ENCODE results near the gene IGSF22.

The IGSF22 gene

DNA sequence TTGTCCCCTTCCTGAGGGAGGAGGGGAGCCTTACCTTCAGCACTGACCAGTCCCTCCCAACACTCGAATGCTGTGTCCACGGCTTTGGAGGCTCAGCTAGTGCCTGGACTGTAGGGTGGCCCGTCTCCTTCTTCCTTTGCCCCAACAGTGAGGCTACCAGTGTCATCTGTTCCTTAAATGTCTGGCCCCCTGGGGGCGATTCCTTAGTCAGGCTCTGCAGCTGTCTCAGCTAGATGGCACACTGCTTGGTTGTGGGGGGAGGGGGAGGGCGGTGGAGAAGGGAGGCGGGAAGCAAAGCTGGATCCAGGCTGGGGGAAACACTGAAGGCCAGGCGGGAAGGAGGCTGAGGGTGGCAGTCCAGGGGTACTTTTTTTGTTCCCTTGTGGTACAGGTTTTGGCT, at the start of gene IGSF22:
Gene IGSF22, minus strand, starts transcription at position 149 of the 400 bp plus-strand sequence. CDS start 1,952 bp downstream, outside the sequence.
- DNase-seq: no peak

DNA sequence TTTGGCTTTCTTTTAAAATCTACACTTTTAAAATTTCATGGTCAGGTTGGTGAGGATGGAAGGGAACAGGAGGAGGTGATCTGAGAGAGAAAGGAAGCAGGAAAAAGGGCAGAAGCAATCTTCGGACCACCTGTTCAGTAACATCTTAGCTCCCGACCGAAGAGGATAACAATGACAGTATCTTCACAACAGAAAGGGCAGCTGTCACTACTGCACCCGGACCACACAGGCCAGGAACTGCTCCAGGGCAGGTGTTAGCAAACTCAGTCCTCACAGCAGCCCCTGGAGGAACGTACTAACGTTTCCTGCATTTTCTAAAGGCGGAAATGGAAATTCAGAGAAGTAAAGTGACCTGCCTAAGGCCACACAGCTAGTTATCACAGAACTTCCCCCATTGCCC, 48.8 kb upstream of the IGSF22 start:
- DNase-seq: no peak

DNA sequence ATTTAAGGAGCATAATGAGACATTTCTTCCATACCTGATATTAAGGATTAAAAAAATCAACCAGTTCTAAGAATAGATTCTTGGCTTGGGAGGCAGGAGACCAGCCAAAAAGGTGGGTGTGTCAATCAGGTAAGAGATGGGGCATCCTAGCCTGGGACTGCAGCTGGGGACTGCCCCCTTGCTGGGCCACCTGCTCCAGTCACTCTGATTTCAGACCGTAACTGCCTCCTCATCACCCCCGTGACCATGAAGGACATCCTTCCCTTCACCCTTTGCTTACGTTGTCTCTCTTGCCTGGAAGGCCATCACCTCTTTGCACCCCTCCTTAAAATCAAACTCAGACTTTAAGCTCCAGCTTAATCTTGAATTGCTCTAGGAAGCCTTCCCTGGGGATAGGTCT, 47.7 kb upstream of the IGSF22 start:
- DNase-seq: no peak

DNA sequence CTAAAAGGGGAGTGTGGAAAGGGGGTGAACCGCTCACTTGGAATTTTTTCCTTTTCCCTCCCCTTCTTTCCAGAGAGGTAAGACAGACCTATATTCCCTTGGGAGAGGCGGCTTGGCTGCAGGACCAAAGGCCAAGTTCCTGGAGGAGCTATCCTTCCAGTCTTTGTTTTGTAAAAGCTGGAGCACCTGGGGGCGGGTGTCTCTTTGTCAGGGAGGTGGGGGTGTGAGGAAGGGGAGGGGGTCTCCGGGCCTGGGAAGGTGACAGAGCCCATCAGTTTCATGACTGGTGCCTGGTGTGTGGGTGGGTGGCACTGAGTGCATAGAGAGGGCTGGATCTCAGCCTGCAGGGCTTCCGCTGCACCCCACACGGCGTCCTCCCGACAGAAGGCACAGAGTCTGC, 47.1 kb upstream of the IGSF22 start:
- no peak for DNase-seq

DNA sequence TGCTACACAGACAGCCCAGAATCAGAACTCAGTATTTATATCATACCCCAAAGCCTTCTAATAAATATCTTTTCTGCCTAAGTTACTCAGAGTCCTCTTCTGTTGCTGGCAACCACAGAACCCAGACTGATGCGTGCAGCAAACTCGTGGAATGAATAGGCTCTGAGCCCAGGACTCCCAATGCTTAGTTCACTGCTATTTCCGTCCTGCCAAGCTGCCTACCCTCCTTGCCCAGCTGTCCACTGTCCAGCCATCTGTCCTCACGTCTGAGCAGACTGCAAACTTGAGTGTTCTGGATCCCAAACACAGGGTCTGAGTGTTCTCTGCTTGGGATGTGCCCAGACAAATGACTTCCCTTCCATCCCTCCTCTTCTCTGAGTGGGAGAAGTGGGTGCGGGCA, 46.2 kb upstream of the IGSF22 start:
- no peak for DNase-seq

DNA sequence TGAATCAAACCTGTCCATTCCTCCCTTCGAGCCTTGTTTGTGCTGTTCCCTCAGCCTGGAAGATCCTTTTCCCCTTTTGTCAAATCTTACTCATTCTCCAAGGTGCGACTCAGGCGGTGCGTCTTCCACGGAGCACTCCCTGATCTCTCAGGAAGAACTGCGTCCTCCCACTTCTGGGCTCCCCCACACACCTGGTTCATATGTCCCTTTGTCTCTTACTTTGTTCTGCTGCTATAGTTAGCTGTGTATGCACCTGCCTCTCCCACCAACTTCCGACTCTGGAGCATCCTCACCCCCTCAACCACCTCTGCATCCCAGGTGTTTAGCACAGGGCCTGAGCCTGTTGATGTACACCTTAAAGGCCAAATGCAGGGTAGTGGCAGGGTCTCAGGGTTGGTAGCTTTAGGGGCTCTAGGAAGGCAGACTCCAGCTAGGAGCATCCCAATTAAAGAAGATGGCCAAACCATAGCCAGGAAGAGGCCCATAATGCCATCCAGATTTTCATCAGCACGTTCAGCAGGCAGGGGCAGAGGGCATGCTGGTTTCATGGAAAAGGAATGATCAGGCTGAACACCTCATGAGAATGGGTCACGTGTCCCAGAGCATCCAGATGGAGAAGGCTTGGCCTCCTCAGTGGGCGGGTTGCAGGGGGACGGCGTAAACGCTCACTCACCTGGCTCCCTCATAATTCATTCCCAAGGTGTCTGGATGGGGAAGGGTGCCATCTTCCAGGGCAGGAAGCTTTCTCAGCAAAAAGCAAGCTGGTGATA, 45.5 kb upstream of the IGSF22 start:
- no peak for DNase-seq

DNA sequence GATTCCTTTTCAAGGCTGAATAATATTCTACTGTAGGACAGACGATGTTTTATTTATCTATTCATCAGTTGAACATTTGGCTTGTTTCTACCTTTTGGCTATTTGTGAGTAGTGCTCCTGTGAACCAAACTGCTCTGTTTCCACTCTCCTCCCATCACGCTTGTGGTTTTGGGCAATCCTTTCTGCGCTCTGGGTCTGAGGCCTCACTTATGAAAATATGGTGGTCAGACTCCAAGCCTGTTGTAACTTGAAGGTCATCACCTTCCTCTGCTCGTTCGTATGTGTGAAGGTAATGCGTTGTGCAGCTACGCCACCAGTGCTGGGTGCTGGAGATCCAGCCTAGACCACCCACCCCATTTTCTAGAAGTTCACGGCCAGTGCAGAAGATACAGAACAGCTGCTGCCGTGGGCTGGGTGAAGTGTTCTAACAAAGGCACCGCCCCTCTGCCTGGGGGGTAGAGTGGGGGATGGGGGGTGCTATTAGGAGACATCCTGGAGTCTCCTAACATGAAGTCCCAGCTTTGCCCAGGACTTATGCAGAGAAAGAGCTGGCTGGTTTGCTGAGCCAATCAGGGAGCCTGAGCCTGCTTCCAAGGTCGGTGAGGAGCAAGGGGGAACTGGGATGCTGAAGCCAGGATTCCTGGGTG, 44.6 kb upstream of the IGSF22 start:
- no peak for DNase-seq

DNA sequence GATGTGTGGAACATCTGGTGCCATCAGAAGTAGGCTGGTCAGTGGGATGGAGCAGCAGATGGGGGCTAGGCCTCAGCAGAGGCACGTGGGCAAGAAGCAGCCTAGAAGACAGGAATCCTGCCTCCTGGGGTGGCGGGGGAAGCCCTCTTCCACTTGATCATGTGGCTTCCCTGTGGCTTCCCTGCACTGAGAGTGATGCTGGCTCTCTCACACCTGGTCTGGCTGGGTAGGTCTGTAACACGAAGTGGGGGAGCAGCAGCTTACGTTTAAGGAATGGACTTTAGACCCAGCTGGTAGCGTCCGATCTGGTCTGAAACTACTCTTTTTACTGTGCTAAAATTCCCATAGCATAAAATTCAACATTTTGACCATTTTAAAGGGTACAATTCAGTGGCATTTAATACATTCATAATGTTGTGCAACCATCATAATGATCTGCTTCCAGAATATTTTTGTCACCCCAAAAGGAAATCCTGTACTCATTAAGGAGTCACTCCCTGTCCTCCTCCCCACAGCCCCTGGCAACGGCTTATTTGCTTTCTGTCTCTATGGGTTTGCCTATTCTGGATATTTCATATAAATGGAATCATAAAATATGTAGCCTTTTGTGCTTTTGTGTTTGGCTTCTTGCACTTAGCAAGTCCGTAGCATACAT, 43.9 kb upstream of the IGSF22 start:
- no peak for DNase-seq

DNA sequence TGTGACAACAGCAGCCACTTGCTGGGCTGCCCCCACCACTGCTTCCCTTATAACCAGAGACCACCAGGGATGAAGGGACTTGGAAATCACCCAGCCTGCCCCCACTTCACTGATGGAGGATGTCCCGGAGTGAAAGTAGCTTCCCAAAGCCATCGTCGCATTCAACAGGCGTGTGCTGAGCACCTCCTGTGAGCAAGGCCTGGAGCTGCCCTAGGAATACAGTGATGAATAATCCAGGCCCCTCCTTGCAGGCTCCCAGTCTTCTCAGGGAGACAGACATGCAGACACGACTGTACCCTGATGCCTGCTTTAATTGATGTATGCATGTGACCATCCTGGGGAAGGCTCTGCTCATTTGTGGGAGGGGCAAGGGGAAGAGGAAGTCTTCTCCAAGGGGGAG, 43.0 kb upstream of the IGSF22 start:
- DNase-seq: no peak

DNA sequence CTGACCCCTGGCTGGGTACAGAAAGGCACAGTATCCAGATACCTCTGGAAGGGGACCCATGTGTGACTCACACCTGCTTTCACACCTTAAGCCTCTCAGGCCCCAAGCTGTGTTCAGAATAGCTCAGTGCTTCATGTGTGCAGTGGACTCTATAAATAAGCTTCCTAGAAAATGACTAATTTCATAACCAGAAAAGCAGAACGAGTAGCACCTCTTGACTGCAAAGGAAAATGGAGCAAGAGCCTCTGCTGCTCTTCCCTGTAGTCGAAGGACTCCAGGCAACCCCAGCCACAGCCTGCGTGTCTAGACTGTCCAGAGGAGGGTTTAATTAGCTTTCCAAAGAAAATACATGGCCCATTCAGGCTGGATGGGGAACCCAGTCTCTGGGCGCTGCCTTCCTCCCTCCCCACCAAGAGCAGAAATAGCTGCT, 42.5 kb upstream of the IGSF22 start:
- no peak for DNase-seq

DNA sequence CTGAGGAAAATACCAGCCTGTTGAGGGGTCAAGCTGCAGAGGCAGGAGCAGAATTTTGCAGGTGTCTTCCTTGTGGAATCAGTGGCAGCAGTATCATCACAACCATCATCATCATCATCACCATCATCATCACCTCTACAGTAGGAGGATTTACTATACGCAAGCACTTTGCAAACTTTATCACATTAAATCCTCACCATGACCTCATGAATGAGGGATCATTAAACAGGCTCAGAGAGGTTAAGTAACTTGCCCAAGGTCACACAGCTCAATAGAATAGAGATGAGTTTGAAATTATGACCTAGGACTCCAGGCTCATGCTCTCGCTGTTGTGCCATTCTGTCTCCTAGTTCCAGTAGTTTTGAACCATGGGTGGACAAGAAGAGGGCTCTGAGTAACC, 40.0 kb upstream of the IGSF22 start:
- no peak for DNase-seq

DNA sequence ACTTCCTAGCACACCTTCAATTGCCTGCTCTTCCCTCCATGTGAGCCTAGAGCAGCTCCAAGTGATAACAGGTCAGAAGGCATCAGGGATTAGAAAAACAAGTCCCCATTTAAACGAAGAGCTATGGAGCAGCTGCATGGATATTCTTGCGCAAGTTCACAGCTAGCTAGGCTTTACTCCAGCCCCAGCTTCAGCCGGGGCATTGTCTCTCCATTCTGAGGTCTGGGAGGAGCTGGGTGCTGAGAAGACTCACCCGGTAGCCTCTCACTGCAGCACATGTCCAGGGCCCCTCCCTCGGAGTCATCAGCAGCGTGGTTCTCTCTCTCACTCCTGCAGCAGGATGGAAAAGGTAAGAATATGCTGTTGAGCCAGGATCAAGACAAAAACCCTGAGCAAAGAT, 39.6 kb upstream of the IGSF22 start:
- DNase-seq: no peak

DNA sequence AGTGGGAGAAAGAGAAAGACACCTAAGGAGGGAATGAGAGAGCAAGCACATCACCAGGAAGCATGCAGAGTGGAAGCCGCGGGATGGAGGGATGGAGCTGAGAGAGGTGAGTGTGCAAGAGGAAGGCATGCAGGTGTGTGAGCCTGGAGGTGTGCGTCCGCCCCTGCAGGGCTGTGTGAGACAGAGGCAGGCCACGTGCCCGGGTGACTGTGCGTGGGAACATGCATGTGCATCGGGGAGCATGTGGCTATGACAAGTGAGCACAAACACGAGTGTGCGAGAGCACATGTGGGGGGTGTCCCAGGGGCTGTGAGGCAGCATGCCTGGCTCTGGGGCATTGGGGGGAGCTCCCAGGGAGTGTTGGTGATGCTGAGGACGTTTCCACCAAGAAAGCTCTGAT, 35.8 kb upstream of the IGSF22 start:
- DNase-seq: no peak

DNA sequence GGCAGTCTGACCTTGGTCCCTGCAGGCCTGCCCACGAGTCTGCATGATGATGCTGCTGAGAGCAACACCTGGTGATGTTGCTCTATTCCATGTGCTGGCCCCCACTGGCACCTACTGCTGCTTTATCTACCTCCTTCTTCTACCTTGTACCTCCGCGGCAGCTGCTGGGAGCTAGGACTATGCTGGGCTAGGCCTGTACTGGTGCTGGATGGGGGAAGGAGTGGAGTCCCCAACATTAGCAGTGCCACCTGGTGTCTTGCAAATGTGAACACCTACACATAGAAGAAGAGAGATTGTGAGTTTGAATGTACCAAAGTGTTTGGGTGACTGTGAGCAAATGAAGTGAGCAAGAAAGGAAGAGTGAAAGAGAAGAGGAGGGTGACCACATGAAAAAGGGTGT, 35.2 kb upstream of the IGSF22 start:
- no peak for DNase-seq

DNA sequence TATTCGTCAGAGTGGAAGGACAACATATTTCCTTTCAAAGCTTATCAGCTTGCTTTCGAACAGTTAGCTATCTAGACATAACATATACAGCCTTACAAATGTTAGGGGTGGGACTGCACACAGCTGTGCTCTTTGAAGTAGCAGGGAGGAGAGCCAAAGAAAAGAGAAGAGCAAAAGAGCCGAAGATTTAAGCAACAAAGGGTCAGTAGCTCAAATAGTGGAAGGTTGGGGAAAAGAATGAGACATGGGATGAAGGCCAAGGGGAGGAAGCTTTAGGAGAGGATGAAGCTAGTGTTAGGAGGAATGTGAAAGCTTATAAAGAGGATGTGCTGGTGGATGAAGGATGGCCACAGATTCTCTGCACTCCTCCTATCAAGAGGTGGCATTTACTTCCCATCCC, 31.8 kb upstream of the IGSF22 start:
- DNase-seq: no peak

DNA sequence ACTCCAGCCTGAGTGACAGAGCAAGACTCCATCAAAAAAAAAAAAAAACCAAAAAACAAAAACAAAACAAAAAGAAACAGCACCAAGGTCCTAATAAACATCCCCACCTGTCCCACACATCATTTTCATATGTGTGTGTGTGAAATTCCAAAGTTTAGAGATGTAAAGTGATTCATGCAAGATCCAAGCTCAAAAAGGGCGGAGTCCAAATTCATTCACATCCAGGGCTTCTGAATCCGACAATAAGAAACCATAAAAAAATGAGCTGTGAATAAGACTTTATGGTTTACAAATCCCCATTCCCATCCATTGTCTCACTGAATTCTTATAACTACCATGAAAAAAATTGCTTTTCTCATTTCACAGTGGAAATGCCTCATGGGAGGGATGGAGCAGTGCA, 30.9 kb upstream of the IGSF22 start:
- DNase-seq: no peak

DNA sequence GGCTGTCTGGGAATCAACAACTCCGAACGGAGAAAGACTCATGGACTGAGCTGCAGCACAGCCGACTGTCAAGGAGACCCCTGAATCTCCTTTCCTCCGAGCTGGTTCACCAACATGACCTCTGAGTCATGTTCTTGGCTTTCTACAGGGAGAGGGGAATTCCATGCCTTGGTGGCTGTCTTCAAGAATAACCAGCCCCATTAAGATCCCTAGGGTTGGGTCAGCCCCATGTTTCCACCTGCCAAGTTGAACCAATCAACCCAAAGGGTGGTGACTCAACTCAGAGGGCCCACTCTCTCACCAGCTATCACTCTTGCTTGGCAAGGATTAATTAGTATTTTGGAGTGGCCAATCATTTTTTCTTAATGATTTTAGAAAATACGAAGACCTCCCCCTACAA, 28.3 kb upstream of the IGSF22 start:
- DNase-seq: no peak

DNA sequence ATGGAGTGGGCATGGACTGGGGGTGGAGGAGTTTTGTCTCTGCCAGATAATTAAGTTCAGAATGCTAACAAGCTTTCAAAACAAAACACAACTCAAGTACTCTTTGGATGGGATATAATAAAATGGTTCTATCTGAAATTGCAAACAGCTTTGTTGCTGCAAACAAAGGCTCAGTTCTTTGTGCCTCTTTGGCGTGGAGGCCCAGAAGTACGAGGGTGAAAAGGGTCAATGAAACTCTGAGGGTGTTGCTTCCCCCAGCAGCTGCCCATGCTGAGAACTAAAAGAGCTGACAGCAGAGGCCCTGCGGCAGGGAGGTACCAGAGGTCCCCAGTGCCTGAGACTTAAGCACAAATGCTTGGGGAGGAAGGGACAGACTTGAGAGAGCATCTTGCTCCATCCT, 26.5 kb upstream of the IGSF22 start:
- DNase-seq: no peak

DNA sequence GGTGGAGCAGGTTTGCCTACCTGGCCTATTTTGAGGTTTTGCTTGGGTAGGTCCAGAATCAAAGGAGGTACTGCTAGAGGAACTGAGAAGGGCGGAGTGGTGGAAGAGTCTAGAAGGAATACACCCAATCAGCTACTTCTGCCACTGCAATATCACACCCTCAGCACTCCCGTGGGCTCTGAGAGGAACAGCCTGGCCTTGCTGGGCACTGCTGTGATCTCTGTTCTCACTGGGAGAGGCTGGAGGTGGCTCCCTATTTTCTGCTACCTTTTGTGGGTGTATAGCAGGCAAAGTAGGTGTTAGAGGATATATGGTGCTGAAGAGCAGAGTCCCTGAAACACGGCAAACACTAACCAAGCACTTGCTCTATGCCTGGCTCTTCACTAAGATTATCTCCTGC, 25.0 kb upstream of the IGSF22 start:
- no peak for DNase-seq

DNA sequence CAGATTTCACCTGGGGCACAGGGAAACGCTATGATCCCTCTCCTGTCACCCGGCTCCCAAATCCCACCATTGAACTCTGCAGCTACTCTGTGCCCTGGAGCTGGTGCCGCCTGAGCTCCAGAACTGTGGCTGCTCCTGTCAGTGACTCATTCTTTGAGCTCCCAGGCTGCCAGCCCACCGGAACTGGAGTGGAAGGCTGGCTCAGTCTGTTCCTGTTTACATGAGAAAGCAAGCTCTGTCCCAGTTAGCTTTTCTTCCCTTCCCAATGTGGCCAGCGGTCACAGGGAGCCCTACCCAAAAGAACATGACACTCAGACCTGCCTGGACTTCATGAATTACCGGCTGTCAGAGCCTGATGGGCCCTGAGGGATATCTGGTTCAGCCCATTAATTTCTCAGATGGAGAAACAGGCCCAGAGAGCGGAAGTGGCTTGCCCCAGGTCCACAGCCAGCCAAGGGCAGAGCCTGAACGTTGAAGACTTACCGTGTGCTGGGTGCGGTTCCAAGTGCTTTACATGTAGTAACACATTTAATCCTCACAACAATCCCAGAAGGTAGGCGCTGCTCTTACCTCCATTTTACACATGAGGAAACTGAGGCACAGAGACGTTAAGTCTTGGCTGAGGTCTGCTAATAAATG, 23.8 kb upstream of the IGSF22 start:
- no peak for DNase-seq

DNA sequence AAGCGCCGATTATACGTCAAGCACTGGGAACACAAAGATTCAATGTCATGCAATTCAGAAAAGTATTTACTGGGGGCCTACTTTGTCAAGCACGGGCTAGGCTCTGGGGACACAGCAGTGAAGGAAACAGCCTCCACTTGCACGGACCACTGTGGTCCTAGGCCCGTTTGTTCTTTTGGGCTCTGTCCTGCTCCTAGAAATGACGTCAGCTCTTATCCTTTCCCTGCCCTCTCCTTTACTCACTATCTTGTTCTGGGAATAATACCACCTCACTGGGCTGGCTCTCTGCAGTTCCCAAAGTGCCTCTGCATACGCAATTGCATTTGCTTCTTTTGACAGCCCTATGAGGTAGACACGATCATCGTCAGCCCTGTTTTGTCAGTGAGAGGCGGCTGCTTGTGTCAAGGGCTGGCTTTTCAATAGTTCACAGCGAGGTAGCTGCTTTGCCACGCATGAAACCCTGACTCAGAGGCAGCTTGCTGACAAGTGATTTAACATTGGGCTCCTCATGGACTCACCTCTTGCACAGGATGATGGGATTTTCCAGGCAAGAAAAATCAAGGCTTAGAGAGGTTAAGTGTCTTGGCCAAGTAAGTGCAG, 22.9 kb upstream of the IGSF22 start:
- DNase-seq: no peak

DNA sequence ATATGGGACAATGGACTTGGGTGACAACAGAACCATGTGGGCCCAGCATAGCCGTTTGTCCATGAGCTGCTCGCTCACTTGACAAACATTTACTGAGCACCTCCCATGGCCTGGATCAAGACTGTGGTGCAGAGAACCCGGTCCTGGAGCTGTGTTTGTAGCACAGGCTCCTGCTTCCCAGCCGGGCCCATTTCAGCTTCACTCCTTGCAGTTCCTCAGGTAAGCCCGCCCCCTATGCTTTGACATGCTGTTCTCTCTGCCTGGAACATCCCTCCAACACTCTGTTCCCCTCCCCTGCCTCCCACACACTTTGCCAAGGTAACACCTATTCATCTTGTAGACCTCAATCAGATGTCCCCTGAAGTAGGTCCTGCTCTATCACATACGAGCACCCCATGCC, 19.3 kb upstream of the IGSF22 start:
- no peak for DNase-seq

DNA sequence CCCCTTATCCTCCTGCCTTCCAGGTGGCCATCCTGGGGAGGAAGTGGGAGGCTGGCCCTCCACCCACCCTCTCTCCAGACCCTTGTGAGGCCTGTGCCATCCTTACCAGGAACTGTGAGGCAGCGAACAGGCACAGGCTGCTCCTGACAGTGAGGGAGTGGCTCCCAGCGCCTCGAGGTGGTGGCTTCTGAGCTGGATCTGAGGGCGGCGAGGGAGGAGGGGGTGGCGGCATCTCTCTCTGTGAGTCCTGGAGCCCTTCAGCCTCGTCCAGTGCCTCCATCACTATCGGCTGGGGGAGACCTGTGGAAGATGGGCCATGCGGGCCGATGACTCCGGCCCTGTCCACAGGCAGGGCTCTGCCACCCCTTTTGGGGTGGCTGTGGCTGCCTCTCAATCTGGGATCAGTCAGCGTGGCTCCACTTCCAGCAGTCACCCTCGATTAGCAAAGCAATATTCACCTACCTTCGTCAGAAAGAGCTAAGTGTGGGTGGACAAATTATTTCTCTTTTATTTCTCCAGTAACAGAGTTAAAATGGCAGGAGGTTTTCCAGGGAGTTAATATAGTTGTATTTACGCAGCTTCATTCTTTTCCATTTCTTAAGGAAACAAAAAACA, 18.0 kb upstream of the IGSF22 start:
- DNase-seq: no peak
